Ishikawa (cell line): ENCODE results near the gene NUAK2.

Experiments
- CEBPB ChIP-seq: IDR thresholded peaks from 2 replicates; pipeline ENCODE4 v1.6.1; 2012
- CREB1 ChIP-seq: IDR thresholded peaks from 2 replicates; pipeline ENCODE4 v1.6.1; 2012; ENCODE audit warnings: low read depth
- EGR1 ChIP-seq: IDR thresholded peaks from 2 replicates; pipeline ENCODE4 v1.6.1; 2012
- EP300 ChIP-seq: IDR thresholded peaks from 2 replicates; pipeline ENCODE4 v1.6.1; 2012; ENCODE audit warnings: borderline replicate concordance
- FOXM1 ChIP-seq: IDR thresholded peaks from 2 replicates; pipeline ENCODE4 v1.6.1; 2012; ENCODE audit warnings: low read depth, borderline replicate concordance
- MAX ChIP-seq: IDR thresholded peaks from 2 replicates; pipeline ENCODE4 v1.6.1; 2012
- NFIC ChIP-seq: IDR thresholded peaks from 2 replicates; pipeline ENCODE4 v1.6.1; 2012
- RAD21 ChIP-seq: IDR thresholded peaks from 2 replicates; pipeline ENCODE4 v1.6.1; 2012; ENCODE audit warnings: low read depth
- REST ChIP-seq: IDR thresholded peaks from 2 replicates; pipeline ENCODE4 v1.6.1; 2012; ENCODE audit warnings: low read depth, mild to moderate bottlenecking
- TAF1 ChIP-seq: IDR thresholded peaks from 2 replicates; pipeline ENCODE4 v1.6.1; 2012; ENCODE audit warnings: low read depth, mild to moderate bottlenecking
- TCF12 ChIP-seq: IDR thresholded peaks from 2 replicates; pipeline ENCODE4 v1.6.1; 2012; ENCODE audit warnings: low read depth
- TEAD4 ChIP-seq: IDR thresholded peaks from 2 replicates; pipeline ENCODE4 v1.6.1; 2012
- USF1 ChIP-seq: IDR thresholded peaks from 2 replicates; pipeline ENCODE4 v1.6.1; 2012
- YY1 ChIP-seq: IDR thresholded peaks from 2 replicates; pipeline ENCODE4 v1.6.1; 2012; ENCODE audit warnings: low read depth
- ZBTB7A ChIP-seq: IDR thresholded peaks from 2 replicates; pipeline ENCODE4 v1.6.1; 2012; ENCODE audit warnings: low read depth

Gene NUAK2

GRCh38 chr1:205284420-205285144, 37.0 kb downstream of the NUAK2 start:
- TF ChIP-seq TCF12 (peak; percentile 95), TEAD4 (peak; percentile 86), USF1 (no peak), TAF1 (no peak), NFIC (peak; percentile 42), RAD21 (peak; percentile 27), EP300 (peak; percentile 94), YY1 (peak; percentile 82), REST (no peak), CEBPB (peak; percentile 98), MAX (peak; percentile 79), EGR1 (0 out of 2 replicates have a peak, but pooled peaks have one; percentile 12), FOXM1 (peak; percentile 55), CREB1 (no peak), ZBTB7A (0 out of 2 replicates have a peak, but pooled peaks have one; percentile 45)

- no peak for TF ChIP-seq REST
- TF ChIP-seq EGR1 = peak; percentile 64; the same call in 1 of the 2 replicates
These were observed 38.0 kb downstream of the NUAK2 start for GRCh38 chr1:205283270-205284147.

- TF ChIP-seq EP300 = no peak; the same call in 1 of the 2 replicates
- TF ChIP-seq RAD21 = no peak
- TF ChIP-seq USF1 = no peak
- TF ChIP-seq CEBPB = no peak
- no peak for TF ChIP-seq ZBTB7A
- TF ChIP-seq TCF12 = peak; percentile 40; the same call in 1 of the 2 replicates
- no peak for TF ChIP-seq TAF1
- TF ChIP-seq TEAD4 = no peak; the same call in 1 of the 2 replicates
- TF ChIP-seq EGR1 = no peak
- no peak for TF ChIP-seq YY1
- peak; percentile 60 for TF ChIP-seq NFIC
- no peak for TF ChIP-seq MAX
- TF ChIP-seq REST = peak; percentile 57; the same call in 1 of the 2 replicates
- no peak for TF ChIP-seq CREB1
- no peak for TF ChIP-seq FOXM1
These were observed 41.6 kb downstream of the NUAK2 start for GRCh38 chr1:205279986-205280385.

- TF ChIP-seq NFIC (no peak; the same call in 1 of the 2 replicates), FOXM1 (no peak), REST (no peak), TCF12 (no peak), TEAD4 (no peak), USF1 (no peak), MAX (no peak), EP300 (no peak), EGR1 (no peak), YY1 (no peak), RAD21 (no peak), CREB1 (no peak)
These were observed 44.9 kb downstream of the NUAK2 start for GRCh38 chr1:205276689-205277065.
